Eye (tissue), 1 donor: ENCODE results near the gene ANKRD44.
A peak's percentile ranks its signal among the peaks of the same experiment; 100 is the strongest.
"Not testable (repeated sequence)": the region's sequence is repeated elsewhere in the genome, so short reads cannot be mapped to it uniquely, and the experiment has no call there.

ENCODE experiments used
- DNase-seq: peaks from one replicate; pipeline ENCODE4 v3.0.0-alpha.2; 2015

ANKRD44 gene

DNA sequence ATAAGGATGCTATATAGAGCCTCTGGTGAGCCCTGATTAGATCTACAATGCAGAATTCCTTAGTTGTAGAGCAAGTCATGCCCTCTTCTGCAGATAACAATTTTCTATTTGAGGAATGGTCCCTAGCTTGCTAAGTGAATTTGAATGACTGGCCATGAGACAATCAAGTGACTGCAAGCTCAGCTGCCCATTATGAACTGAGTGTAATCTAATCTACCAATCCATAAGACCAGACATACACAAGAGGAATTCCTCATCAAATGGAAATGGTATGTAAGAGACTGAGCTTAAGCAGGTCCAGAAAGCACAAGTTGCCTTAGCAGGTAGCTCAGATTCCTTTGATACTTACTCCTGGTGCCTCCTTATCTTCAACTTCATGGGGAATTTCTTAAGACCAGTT lies 4.8 kb upstream of the ANKRD44 start:
- DNase-seq = no peak

DNA sequence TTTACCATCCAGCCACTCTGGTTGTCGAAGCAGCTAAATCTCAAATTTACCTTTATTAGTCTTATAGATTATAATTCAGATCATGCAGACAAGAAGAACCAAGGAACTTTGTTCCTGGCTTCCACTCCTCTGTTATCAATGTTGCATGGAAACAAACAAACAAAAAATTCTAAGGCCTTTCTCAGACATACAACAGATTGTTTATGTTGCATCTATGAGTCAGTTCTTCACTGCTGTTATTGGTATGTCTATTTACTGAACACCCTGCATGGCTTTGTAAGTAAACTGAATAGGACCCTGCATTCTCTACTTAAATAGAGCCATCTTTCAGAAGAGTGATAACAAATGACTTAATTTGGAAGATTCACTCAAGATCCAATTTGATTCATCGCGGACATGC lies 1.6 kb upstream of the ANKRD44 start:
- DNase-seq = no peak

DNA sequence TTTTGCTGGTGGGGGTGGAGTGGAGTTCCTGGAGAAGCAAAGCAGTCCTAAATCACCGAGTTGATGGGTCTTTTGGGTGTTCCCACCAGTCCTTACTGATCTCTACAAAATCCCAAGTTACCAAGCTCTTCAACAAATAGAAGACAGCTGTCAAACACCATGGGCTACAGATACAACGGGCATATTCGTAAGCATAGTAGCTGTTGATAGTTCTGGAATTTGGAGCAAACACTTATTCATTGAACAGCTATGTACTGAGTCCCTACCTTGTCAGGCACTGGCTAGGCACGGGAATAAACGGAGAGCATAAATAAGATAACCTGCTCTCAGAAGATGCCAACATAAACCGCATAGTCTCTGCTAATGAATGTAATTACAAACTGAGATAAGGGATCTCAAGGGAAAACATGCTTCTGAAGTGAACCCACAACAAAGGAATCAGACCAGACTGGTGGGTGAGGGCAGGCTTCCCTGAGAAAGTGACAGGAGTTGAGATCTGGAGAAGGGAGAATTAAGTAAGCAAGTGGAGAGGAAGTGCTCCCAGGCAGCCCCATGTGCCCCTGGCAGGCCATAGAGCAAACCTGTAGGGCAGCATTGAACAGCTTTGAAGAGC lies 947 bp upstream of the ANKRD44 start:
- no peak for DNase-seq

GRCh38 chr2:197310987-197311420 lies 424 bp upstream of the ANKRD44 start:
- DNase-seq = peak; percentile 63

DNA sequence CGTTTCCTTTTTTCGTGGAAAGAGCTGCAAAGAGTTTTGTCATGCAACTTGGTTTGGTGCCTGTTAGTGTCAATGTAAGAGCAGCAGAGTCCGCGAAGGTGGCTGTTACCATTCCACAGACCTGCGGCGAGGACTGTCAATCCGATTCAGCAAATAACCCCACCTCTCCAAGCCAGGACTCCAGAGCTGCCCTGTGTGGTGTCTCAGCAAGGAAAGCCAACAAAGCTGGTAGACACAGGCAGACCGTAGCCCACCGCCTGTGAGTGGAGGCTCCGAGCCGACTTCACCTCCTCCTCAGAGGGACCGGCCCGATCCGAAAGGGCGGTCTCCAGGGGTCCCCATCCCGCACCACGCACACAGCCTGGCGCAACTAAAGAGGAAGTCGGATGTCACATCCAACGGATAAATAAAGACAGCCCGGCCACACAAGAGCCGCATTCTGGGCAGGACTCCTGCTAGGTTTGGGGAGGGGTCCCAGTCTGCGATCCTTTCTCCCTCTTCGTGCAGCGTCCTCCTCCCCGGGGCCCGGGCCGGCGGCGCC lies 819 bp downstream of the ANKRD44 start:
- DNase-seq = peak; percentile 80

- no peak for DNase-seq
These were observed 1.4 kb downstream of the ANKRD44 start for GRCh38 chr2:197308996-197309690.

GRCh38 chr2:197308585-197308984 lies 2.0 kb downstream of the ANKRD44 start:
- no peak for DNase-seq

DNA sequence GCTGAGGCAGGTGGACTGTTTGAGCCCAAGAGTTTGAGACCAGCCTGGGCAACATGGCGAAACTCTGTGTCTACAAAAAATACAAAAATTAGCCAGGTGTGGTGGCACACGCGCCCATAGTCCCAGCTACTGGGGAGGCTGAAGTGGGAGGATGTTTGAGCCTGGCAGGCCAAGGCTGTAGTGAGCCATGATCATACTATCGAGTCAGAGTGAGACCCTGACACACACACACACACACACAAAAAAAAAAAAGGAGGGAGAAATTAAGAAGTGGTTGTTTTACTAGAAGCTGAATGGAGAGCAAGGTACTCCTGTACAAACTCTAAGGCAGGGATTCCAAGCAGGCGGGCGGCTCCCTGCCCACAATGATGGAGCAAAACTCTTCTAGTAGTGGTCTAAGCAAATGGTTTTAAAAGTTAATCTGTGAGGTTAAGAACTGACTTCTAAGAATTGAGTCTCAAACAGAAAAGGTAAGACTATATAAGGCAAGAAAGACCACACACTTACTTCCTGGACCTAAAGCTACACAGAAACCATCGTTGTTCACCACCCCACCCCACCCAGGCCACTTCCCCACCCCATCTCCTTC lies 2.6 kb downstream of the ANKRD44 start:
- no peak for DNase-seq

GRCh38 chr2:197307236-197307932 lies 3.2 kb downstream of the ANKRD44 start:
- DNase-seq = no peak

DNA sequence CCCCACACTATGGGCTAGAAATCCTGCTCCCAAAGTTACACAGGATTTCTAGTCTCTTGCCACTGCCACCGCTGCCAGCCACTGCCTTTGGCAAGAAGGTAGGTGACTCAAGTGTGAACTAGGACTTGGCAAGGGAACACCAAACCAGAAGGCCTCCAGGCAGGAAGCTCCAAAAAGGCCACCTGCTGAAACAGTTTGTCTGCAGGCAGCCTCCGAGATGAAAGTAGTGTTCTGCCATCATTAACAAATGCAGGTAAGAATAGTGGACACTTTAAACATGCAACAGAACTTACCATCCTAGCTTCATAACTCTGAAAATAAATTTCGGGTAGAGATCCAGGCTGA lies 3.9 kb downstream of the ANKRD44 start:
- DNase-seq = no peak

DNA sequence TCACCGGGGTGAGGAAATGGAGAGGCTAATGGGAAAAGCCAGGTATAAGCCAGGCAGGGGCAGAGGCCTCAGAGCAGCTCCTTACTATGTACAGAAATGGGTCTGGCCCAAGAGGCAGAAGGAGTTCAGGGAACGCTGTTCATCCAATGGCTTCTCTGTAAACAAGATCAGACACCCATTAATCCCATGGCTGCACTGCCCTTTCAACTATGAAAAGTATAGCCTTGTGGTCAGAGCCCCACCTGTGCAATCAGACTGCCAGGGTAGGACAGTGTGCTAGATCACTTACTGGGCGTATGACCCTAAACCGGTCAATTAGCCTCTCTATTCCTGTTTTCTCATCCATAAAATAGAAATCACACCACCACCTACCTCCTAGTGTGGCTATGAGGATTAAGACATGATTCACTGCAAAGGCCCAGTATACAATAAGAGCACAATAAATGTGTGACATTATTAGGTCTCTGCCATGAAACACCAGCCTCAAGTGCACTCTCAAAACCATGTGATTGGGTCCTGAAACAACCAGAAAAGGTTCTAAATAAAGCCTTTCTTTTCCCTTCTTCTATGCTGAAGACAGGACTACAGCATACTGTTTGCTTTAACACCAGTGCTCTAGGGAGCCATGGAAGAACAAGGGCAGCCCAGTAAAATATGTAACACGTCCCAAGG lies 4.4 kb downstream of the ANKRD44 start:
- no peak for DNase-seq

DNA sequence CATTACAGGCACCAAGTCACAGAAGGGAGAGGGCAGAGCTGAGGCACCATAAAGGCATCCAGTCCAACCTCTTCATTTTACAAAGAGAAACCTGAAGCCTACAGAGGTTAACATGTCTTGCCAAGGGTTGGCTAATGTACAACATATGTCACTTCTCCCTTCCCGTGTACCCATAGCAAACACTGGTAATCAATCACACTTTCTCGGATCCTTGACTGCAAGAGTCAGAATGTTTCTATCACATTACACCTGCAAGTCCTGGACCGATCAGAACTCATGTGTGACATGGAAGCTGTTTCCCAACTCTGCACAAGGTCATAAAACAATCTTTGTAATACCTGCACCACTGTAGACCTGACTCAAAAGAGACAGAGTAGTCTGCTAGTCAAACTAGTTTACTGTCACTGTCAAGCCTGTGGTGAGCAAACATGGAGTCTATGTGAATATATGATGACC lies 6.0 kb downstream of the ANKRD44 start:
- DNase-seq = no peak

GRCh38 chr2:197300139-197300538 lies 10.4 kb downstream of the ANKRD44 start:
- no peak for DNase-seq

DNA sequence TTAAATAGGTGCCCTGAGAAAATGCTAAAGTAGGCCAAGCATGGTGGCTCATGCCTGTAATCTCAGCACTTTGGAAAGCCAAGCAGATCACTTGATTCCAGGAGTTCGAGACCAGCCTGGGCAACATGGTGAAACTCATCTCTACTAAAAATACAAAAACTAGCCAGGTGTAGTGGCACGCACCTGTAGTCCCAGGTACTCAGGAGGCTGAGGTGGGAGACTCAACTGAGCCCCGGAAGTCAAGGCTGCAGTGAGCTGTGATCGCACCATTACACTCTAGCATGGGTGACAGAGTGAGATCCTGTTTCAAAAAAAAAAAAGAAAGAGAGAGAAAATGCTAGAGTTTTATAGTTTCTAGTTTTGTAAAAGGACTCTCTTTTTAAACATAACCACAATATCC lies 12.0 kb downstream of the ANKRD44 start:
- no peak for DNase-seq

DNA sequence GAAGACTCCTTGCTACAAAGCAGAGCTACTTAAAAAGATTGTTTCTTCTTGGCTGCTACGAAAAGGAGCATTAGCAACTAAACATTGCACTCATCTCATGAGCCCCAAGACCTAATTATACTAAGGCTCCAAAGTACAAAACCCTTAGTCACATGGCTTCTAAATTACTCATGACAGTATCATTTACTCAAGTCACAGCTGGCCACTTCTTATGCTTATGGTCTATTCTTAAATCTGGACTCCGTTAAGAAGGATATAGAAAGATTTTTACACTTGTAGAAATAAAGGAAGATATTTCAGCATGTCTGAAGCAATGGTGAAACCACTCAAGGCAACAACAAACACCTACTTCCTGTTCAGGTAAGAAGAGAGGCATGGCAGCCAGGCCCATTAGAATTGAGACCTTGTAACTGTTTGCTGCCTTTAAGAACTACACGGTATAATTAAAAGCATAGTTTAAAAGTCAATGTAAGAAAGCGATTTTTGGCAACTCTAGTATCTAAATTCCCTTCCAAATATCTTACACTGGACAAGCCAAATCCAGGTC lies 12.7 kb downstream of the ANKRD44 start:
- no peak for DNase-seq

GRCh38 chr2:197297266-197297665 lies 13.3 kb downstream of the ANKRD44 start:
- no peak for DNase-seq

GRCh38 chr2:197296835-197297234 lies 13.7 kb downstream of the ANKRD44 start:
- DNase-seq = no peak

GRCh38 chr2:197294260-197294659 lies 16.3 kb downstream of the ANKRD44 start:
- DNase-seq = no peak

- DNase-seq = no peak
These were observed 17.1 kb downstream of the ANKRD44 start for GRCh38 chr2:197293252-197294007.

- DNase-seq = no peak
These were observed 18.0 kb downstream of the ANKRD44 start for GRCh38 chr2:197292619-197293018.

GRCh38 chr2:197287596-197287932 lies 23.0 kb downstream of the ANKRD44 start:
- not testable (repeated sequence) for DNase-seq
